HG03565 (cell line): ENCODE measurements around the gene ASMT.
"Not testable (repeated sequence)": the region's sequence is repeated elsewhere in the genome, so short reads cannot be mapped to it uniquely, and the experiment has no call there.

Source experiments
- ATAC-seq: cut with Tn5 transposase; IDR thresholded peaks from one replicate; pipeline ENCODE4 v1.9.1; 2021; ENCODE audit warnings: mild to moderate bottlenecking, moderate library complexity; ENCODE audit not compliant: unreplicated experiment

ASMT gene

DNA sequence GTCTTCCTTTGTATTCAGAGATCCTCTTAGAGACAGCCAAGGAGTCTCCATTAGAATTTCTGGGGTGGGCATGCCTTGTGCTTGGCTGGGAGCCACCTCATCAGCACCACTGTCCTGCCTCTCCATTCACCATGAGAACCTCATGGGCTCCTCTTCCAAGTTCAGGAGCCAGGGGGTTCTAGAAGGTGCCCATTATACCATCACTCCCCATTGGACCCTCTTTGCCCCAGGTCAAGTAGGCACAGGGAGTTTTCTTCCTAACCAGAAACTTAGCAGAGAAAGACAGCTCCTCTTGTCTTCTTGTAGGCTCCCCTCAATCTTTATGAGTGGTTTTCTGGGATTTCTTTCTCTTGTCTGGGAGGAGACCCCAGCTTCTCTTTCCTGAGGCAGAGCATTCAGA, 31.1 kb downstream of the ASMT start:
- no peak for ATAC-seq

- no peak for ATAC-seq
These were observed 34.8 kb downstream of the ASMT start for GRCh38 chrX:1649621-1650020.

GRCh38 chrX:1652011-1652811, 37.4 kb downstream of the ASMT start:
- ATAC-seq, result not testable (repeated sequence)

GRCh38 chrX:1656379-1656778, 41.5 kb downstream of the ASMT start:
- ATAC-seq, result no peak

DNA sequence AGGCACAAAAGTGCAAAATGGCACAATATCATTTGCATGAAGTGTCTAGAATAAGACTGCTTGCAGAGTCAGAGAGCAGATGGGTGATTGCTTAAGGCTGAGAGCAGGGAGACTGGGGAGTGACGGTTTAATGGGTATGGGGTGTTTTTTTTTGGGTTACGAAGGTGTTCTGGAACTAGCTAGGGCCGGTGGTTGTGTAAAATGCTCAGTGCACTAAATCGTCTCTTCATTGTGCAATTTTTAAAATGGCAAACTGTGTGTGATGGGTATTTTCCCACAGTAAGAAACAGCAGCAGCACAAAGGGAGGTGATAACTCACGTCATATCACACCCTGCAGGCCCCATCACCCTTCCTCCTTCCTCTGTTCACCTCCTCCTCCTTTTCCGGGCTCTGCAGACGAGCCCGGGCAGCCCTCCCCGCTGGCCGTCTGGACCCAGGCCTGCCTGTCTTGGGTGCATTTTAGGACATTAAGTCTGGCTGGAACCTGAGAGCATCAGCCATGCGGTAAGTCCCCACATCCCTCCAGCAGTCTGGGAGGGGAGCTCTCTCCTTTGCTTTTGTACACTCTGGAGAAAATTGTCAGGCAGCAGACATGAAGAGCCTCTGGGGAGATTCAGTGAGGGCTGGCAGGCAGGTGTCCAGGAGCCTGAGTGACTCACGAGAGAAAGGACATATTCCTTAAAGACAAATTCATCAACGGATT, 42.7 kb downstream of the ASMT start:
- peak; percentile 38 for ATAC-seq

- ATAC-seq, result no peak
These were observed 43.2 kb downstream of the ASMT start for GRCh38 chrX:1658071-1658491.

- no peak for ATAC-seq
These were observed 45.0 kb downstream of the ASMT start for GRCh38 chrX:1659664-1660461.

DNA sequence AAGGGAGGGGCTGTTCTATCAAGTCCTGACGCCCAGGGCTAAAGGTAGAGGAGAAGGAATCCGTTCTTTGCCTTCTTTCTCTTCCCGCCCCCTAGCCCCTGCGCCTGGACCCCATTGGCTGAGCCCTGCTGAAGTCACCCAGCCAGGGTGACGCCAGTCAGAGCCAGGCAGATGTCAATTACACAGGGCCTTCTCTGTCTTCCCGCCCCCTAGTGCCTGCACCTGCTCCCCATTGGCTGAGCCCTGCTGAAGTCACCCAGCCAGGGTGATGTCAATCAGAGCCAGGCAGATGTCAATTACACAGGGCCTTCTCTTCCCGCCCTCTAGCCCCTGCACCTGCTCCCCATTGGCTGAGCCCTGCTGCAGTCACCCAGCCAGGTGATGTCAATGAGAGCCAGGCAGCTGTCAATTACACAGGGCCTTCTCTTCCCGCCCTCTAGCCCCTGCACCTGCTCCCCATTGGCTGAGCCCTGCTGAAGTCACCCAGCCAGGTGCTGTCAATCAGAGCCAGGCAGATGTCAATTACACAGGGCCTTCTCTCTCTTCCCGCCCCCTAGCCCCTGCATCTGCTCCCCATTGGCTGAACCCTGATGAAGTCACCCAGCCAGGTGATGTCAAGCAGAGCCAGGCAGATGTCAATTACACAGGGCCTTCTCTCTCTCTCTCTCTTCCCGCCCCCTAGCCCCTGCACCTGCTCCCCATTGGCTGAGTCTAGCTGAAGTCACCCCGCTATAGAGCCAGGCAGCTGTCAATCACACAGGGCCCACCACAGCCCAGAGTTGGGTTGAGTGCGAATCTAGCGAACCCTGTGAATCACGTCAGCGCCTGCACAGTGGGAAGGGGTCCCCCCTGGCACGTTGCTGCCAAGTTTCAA, 46.4 kb downstream of the ASMT start:
- ATAC-seq, result peak; percentile 73

GRCh38 chrX:1661922-1662221, 47.0 kb downstream of the ASMT start:
- ATAC-seq, result no peak

- ATAC-seq, result no peak
These were observed 52.7 kb downstream of the ASMT start for GRCh38 chrX:1667566-1667965.

DNA sequence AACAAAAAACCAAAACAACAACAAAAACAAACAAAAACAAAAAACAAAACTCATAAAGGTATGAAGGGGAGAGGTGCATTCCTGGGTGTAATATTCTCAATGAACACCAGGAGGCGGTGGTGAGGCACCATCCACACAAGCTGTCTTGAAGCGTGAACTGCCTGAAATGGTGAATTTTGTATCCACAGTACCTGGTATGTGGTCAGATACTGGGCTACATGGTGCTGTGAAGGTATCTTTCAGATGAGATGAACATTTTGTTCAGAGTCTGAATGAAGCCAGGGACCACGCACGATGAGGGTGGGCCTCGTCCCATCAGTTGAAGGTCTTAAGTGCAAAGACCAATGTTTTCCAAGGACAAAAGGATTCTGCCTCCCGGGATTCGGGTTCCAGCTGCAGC, 58.5 kb downstream of the ASMT start:
- ATAC-seq, result no peak

DNA sequence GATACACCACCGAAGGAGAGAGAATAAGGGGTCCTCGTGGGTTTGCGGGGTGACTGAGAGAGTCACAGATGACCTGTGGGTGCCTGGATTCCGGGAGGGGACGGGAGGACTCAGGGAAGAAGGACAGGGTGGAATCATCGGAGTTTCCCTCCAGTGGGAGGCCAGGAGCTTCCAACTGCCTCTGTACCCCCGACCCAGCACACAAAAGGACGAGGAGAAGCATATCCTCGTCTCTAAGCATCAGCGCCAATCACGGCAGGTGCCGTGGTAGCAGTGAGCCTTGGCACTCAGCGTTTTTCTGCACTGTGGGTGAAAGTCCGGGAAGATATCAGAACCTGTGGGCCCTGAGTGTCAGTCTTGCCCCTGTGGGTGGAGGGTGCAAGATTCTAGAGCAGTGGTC, 62.0 kb downstream of the ASMT start:
- no peak for ATAC-seq

DNA sequence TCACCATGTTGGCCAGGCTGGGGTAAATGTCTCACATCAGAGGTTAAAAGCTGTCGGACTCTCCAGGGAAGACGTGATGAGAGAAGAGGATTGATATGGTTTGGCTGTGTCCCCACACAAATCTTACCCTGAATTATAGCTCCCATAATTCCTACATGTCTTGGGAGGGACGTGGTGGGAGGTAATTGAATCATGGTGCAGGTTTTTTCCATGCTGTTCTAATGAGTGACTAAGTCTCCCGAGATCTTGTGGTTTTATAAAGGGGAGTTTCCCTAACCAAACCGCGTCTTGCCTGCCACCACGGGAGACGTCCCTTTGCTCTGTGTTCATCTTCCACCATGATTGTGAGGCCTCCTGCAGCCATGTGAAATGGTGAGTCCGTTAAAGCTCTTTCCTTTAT, 64.4 kb downstream of the ASMT start:
- ATAC-seq, result no peak

GRCh38 chrX:1681439-1681838, 66.6 kb downstream of the ASMT start:
- ATAC-seq, result no peak

GRCh38 chrX:1681856-1682255, 67.0 kb downstream of the ASMT start:
- not testable (repeated sequence) for ATAC-seq

- not testable (repeated sequence) for ATAC-seq
These were observed 67.6 kb downstream of the ASMT start for GRCh38 chrX:1682501-1682900.

DNA sequence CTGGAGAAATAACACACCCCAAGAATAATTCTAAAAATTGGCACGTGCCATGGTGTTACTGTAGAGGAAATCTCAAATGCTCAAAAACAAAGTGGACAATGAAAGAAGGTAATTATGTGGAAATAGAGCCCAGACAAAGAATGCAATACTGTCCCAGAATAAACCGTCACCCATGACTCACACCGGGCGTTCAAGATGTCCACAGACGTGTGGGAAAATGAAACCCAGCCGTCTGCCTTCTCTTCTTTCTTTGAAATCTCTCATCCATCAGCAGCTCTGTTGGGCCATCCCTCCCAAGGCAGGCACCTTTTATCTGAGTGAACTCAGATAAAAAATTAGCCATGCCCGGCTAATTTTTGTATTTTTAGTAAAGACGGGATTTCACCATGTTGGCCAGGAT, 70.0 kb downstream of the ASMT start:
- not testable (repeated sequence) for ATAC-seq

- ATAC-seq, result not testable (repeated sequence)
These were observed 70.6 kb downstream of the ASMT start for GRCh38 chrX:1685444-1685880.

DNA sequence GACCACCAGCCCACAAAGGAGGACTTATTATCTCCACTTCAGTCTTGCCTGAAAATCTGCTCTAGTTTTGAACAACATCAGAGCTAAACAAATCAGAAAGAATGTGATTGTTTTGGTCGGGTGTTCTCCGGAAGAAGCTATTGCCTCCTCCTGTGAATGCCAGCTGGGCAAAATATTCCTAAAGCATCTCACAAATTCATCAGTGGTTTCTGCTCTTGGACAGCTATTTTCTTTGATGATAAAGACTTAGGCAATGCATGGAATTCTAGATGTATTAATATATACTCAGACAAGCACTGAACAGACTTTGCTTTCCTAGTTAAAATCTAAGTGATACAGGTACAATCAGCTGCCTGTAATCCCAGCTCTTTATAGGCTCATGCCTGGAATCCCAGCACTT, 71.8 kb downstream of the ASMT start:
- no peak for ATAC-seq
